ENCODE results near the gene TAAR1.
"Not testable (repeated sequence)": the region's sequence is repeated elsewhere in the genome, so short reads cannot be mapped to it uniquely, and the experiment has no call there.

TAAR1 gene, protein sequence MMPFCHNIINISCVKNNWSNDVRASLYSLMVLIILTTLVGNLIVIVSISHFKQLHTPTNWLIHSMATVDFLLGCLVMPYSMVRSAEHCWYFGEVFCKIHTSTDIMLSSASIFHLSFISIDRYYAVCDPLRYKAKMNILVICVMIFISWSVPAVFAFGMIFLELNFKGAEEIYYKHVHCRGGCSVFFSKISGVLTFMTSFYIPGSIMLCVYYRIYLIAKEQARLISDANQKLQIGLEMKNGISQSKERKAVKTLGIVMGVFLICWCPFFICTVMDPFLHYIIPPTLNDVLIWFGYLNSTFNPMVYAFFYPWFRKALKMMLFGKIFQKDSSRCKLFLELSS

DNA sequence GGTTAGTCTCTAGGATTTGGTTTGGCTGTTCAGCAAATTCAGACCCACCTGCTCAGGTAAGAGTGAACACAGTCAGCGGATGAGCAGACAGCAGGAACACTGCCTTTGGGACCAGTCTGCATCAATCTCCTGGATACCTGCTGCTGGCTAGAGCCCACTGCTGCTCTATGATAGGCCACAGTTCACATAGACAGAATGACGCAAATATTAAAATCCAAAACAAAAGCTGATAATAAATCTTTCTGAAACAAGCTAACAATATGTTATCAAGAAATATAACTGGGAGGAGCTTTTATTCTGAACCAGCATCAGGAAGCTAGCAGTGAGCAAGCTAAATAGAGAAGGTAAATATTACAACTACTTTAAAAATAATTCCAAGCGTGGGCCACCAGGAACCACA lies at the start of gene TAAR1:
Gene TAAR1, minus strand, starts transcription at position 101 of the 400 bp plus-strand sequence. CDS start 13,179 bp downstream, outside the sequence.
- H3K36me3 ChIP-seq (replicated peaks; ENCODE audit: low read depth, low read length), result no peaks in the 10 kb centered on the region
- H3K9ac ChIP-seq (ENCODE audit: low read length), result no peak within 1 kb of the TSS

GRCh38 chr6:132708771-132709170 lies 49.8 kb upstream of the TAAR1 start:
- H3K36me3 ChIP-seq (replicated peaks; ENCODE audit: low read depth, low read length), result no peaks in the 10 kb centered on the region
- no peaks in the 10 kb centered on the region for H3K9me3 ChIP-seq (ENCODE audit: insufficient read depth, low read length)
- no peaks in the 10 kb centered on the region for H3K79me2 ChIP-seq (ENCODE audit: low read length)
- H3K27me3 ChIP-seq (ENCODE audit: low read depth, low read length), result no peaks in the 10 kb centered on the region
- no peak overlapping the region for H3K4me2 ChIP-seq (ENCODE audit: low read length)
- H2AFZ ChIP-seq (ENCODE audit: low read depth, low read length), result no peak overlapping the region
- peaks cover 29% of the 10 kb centered on the region for H3K4me1 ChIP-seq (ENCODE audit: low read length)
- no peaks in the 10 kb centered on the region for H4K20me1 ChIP-seq (ENCODE audit: insufficient read depth, low read length)
- TF ChIP-seq CTCF (IDR thresholded peaks at IDR 0.05; ENCODE audit: low read depth, low read length) (no peak), EZH2phosphoT487 (IDR thresholded peaks at IDR 0.05; ENCODE audit: low read depth) (no peak)
- no peak overlapping the region for H3K27ac ChIP-seq (ENCODE audit: low read length)
- no peak overlapping the region for H3K4me3 ChIP-seq (ENCODE audit: low read length)
- no peak overlapping the region for H3K9ac ChIP-seq (ENCODE audit: low read length)

More for the DNA sequence above, at the start of gene TAAR1:
- no peaks in the 10 kb centered on the region for H3K9me3 ChIP-seq (ENCODE audit: insufficient read depth, low read length)
- no peak within 1 kb of the TSS for H3K4me3 ChIP-seq (ENCODE audit: low read length)
- H3K27me3 ChIP-seq (ENCODE audit: low read depth, low read length), result peaks cover under 1% of the 10 kb centered on the region; the same call in 1 of the 2 replicates
- no peaks in the 10 kb centered on the region for H3K4me1 ChIP-seq (ENCODE audit: low read length)
- no peaks in the 10 kb centered on the region for H3K79me2 ChIP-seq (ENCODE audit: low read length)
- no peak within 1 kb of the TSS for H2AFZ ChIP-seq (ENCODE audit: low read depth, low read length)
- no peak within 1 kb of the TSS for H3K27ac ChIP-seq (ENCODE audit: low read length)
- H3K4me2 ChIP-seq (ENCODE audit: low read length), result no peak within 1 kb of the TSS
- TF ChIP-seq CTCF (IDR thresholded peaks at IDR 0.05; ENCODE audit: low read depth, low read length) (no peak), EZH2phosphoT487 (IDR thresholded peaks at IDR 0.05; ENCODE audit: low read depth) (no peak)
- H4K20me1 ChIP-seq (ENCODE audit: insufficient read depth, low read length), result no peaks in the 10 kb centered on the region

- H3K79me2 ChIP-seq (ENCODE audit: low read length), result no peaks in the 10 kb centered on the region
- H3K4me2 ChIP-seq (ENCODE audit: low read length), result no peak overlapping the region
Observed at GRCh38 chr6:132708002-132708401, 49.0 kb upstream of the TAAR1 start.

GRCh38 chr6:132706756-132707155 lies 47.8 kb upstream of the TAAR1 start:
- H3K27me3 ChIP-seq (ENCODE audit: low read depth, low read length); H3K36me3 ChIP-seq (replicated peaks; ENCODE audit: low read depth, low read length); H4K20me1 ChIP-seq (ENCODE audit: insufficient read depth, low read length); H3K4me3 ChIP-seq (ENCODE audit: low read length); H2AFZ ChIP-seq (ENCODE audit: low read depth, low read length); H3K79me2 ChIP-seq (ENCODE audit: low read length); H3K4me2 ChIP-seq (ENCODE audit: low read length); H3K9ac ChIP-seq (ENCODE audit: low read length); H3K27ac ChIP-seq (ENCODE audit: low read length); H3K9me3 ChIP-seq (ENCODE audit: insufficient read depth, low read length): not testable (repeated sequence)
- peaks cover 14% of the 10 kb centered on the region for H3K4me1 ChIP-seq (ENCODE audit: low read length)

More at GRCh38 chr6:132708002-132708401, 49.0 kb upstream of the TAAR1 start:
- no peaks in the 10 kb centered on the region for H4K20me1 ChIP-seq (ENCODE audit: insufficient read depth, low read length)
- no peak overlapping the region for H3K9ac ChIP-seq (ENCODE audit: low read length)
- H3K4me1 ChIP-seq (ENCODE audit: low read length), result peaks cover 22% of the 10 kb centered on the region
- H3K27ac ChIP-seq (ENCODE audit: low read length), result no peak overlapping the region
- H3K27me3 ChIP-seq (ENCODE audit: low read depth, low read length), result no peaks in the 10 kb centered on the region
- no peak overlapping the region for H3K4me3 ChIP-seq (ENCODE audit: low read length)
- TF ChIP-seq CTCF (IDR thresholded peaks at IDR 0.05; ENCODE audit: low read depth, low read length) (no peak), EZH2phosphoT487 (IDR thresholded peaks at IDR 0.05; ENCODE audit: low read depth) (no peak)
- no peaks in the 10 kb centered on the region for H3K9me3 ChIP-seq (ENCODE audit: insufficient read depth, low read length)
- no peak overlapping the region for H2AFZ ChIP-seq (ENCODE audit: low read depth, low read length)
- no peaks in the 10 kb centered on the region for H3K36me3 ChIP-seq (replicated peaks; ENCODE audit: low read depth, low read length)
